ENCODE data around the gene NECTIN4. TPM values are rescaled to one million over a fixed set of nuclear protein-coding genes. Genes with fewer than 3 reads are reported as not detected.
"Not testable (repeated sequence)": the region's sequence is repeated elsewhere in the genome, so short reads cannot be mapped to it uniquely, and the experiment has no call there.

NECTIN4 gene
- total RNA-seq, 1 donor from 2014 or later: not detected

DNA sequence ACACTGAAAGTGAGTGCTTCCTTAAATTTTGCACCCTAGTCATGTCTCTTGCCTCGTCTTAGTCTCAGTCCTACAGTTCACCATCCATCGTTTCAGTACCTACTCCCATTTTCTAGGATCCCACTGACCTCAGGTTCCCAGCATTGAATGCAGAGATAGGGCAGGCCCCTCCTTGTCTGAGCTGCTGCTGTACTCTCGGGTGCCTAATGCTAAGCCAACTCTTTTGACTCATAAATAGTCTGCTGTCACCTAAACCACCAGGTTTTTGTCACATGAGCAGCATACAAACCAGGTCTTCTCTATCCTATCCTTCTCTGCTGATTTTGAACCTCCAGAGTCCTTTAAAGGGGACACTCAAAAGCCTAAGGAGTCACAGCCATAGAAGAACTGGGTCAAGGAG is 22.7 kb downstream of the NECTIN4 start:
- intact Hi-C loops (cut with micrococcal nuclease): loop anchor here (5.0 kb wide), 1 partner anchor 301 kb away; the partner anchor contains the start of gene CFAP126

DNA sequence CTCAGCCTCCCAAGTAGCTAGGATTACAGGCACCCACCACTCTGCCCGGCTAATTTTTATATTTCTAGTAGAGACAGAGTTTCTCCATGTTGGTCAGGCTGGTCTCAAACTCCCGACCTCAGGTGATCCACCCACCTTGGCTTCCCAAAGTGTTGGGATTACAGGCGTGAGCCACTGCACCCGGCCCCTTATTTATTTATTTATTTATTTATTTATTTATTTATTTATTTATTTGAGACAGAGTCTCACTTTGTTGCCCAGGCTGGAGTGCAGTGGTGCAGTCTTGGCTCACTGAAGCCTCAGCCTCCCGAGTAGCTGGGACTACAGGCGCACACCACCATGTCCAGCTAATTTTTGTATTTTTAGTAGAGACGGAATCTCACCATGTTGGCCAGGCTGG is 23.7 kb downstream of the NECTIN4 start:
- DNase-seq; ATAC-seq (ENCODE audit: low read depth); H3K27ac Mint-ChIP-seq; H3K4me3 Mint-ChIP-seq; H3K27me3 Mint-ChIP-seq; H3K9me3 Mint-ChIP-seq: not testable (repeated sequence)
- ChIA-PET POLR2A (interaction anchor here (1.5 to 9.8 kb wide), 2 partner anchors 14 to 20 kb away, joined by 8 to 285 read pairs; partner anchors contain the start of gene USF1), CTCF (interaction anchor here (1.3 kb wide), 1 partner anchor 68 kb away, joined by 4 read pairs; no protein-coding TSS in a partner anchor)
- H3K4me1 Mint-ChIP-seq: peaks cover 77% of the 10 kb centered on the region
- intact Hi-C loops (cut with micrococcal nuclease): loop anchor here (5.0 kb wide), 1 partner anchor 302 kb away; the partner anchor contains the start of gene CFAP126
- peaks cover 68% of the 10 kb centered on the region for H3K36me3 Mint-ChIP-seq (ENCODE audit: low read depth)

More for the DNA sequence above, 22.7 kb downstream of the NECTIN4 start:
- ATAC-seq (ENCODE audit: low read depth) (no peak), DNase-seq (no peak)
- ChIA-PET CTCF (interaction anchor here (6.2 kb wide), 1 partner anchor 30 kb away, joined by 95 read pairs; the partner anchor contains the start of gene KLHDC9), POLR2A (interaction anchor here (0.7 to 9.8 kb wide), 4 partner anchors 15 to 81 kb away, joined by 3 to 285 read pairs (median 6); partner anchors contain the start of genes TSTD1 and USF1)
- Mint-ChIP-seq H3K4me3 (peak overlapping the region; percentile 96), H3K9me3 (no peaks in the 10 kb centered on the region), H3K36me3 (ENCODE audit: low read depth) (peaks cover 61% of the 10 kb centered on the region), H3K27ac (peak overlapping the region; percentile 95), H3K27me3 (no peaks in the 10 kb centered on the region), H3K4me1 (peaks cover 80% of the 10 kb centered on the region)
- TF ChIP-seq, protein P1, sequence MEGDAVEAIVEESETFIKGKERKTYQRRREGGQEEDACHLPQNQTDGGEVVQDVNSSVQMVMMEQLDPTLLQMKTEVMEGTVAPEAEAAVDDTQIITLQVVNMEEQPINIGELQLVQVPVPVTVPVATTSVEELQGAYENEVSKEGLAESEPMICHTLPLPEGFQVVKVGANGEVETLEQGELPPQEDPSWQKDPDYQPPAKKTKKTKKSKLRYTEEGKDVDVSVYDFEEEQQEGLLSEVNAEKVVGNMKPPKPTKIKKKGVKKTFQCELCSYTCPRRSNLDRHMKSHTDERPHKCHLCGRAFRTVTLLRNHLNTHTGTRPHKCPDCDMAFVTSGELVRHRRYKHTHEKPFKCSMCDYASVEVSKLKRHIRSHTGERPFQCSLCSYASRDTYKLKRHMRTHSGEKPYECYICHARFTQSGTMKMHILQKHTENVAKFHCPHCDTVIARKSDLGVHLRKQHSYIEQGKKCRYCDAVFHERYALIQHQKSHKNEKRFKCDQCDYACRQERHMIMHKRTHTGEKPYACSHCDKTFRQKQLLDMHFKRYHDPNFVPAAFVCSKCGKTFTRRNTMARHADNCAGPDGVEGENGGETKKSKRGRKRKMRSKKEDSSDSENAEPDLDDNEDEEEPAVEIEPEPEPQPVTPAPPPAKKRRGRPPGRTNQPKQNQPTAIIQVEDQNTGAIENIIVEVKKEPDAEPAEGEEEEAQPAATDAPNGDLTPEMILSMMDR (IDR thresholded peaks at IDR 0.05): no peak

DNA sequence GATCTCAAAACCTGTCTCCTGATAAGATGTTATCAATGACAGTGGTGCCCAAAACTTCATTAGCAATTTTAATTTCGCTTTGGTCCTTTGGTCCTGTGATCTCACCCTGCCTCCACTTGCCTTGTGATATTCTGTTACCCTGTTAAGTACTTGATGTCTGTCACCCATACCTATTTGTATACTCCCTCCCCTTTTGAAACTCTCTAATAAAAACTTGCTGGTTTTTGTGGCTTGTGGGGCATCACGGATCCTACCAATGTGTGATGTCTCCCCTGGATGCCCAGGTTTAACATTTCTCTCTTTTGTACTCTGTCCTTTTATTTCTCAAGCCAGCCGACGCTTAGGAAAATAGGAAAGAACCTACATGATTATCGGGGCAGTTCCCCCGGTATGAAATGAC is 25.4 kb downstream of the NECTIN4 start:
- H3K9me3 Mint-ChIP-seq; H3K27me3 Mint-ChIP-seq; H3K4me3 Mint-ChIP-seq; CTCF ChIA-PET; intact Hi-C loops (cut with micrococcal nuclease); DNase-seq; ATAC-seq (ENCODE audit: low read depth): not testable (repeated sequence)
- H3K36me3 Mint-ChIP-seq (ENCODE audit: low read depth): peaks cover 74% of the 10 kb centered on the region
- POLR2A ChIA-PET: interaction anchor here (0.8 to 9.8 kb wide), 2 partner anchors 18 to 48 kb away, joined by 14 to 285 read pairs; partner anchors contain the start of gene USF1
- H3K27ac Mint-ChIP-seq: peak overlapping the region; percentile 31
- peaks cover 78% of the 10 kb centered on the region for H3K4me1 Mint-ChIP-seq

DNA sequence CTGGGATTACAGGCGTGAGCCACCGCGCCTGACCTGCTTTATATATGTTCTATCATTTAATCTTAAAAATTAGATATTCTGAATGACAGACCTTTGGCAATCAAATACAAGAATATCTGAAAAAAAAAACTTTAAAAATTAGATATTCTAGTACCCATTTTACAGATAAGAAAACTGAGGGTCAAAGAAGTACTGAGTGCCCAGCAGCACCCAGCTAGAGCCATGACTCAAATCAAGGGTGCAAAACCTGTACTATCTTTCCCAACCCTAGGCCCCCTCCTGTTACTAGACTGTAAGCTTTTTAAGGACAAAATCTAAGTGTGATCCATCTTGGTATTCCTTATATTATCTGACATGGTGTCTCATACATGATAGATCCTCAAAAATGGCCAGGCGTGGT is 27.9 kb downstream of the NECTIN4 start:
- ChIA-PET POLR2A (interaction anchor here (2.7 to 2.9 kb wide), 2 partner anchors 8 to 16 kb away, joined by 9 to 20 read pairs; partner anchors contain the start of genes ARHGAP30 and USF1), CTCF (no interaction called here)
- DNase-seq: no peak
- no peak for ATAC-seq (ENCODE audit: low read depth)
- TF ChIP-seq, protein P1 (IDR thresholded peaks at IDR 0.05): no peak
- H3K36me3 Mint-ChIP-seq (ENCODE audit: low read depth): peaks cover 68% of the 10 kb centered on the region
- H3K4me3 Mint-ChIP-seq: no peak overlapping the region
- no peaks in the 10 kb centered on the region for H3K27me3 Mint-ChIP-seq
- no peak overlapping the region for H3K27ac Mint-ChIP-seq
- peaks cover 59% of the 10 kb centered on the region for H3K4me1 Mint-ChIP-seq
- intact Hi-C loops (cut with micrococcal nuclease): no loop called here
- H3K9me3 Mint-ChIP-seq: no peaks in the 10 kb centered on the region

DNA sequence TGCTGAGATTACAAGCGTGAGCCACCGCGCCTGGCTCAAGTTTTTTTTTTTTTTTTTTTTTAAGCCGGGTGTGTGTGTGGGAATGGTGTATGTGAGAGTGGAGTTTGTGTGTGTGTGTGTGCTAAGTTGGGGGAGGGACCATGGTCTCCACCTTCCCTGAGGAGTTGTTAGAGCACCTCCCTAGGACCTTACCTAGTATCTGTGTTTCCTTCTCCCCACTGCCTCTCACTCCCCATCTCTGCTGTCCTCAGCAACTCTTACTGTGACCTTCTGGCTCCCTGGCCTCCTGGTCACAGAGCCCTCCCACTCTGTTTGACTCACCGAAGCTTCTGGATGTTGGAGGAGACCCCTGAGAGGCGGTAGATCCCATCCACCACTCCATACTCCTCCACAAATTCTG is 30.1 kb downstream of the NECTIN4 start:
- no peak for ATAC-seq (ENCODE audit: low read depth)
- CTCF ChIA-PET: no interaction called here
- no peaks in the 10 kb centered on the region for H3K27me3 Mint-ChIP-seq
- POLR2A ChIA-PET: interaction anchor here (0.7 to 2.9 kb wide), 3 partner anchors 10 to 248 kb away, joined by 3 to 20 read pairs (median 9); partner anchors contain the start of genes ARHGAP30 and USF1
- no peak for DNase-seq
- no peak overlapping the region for H3K4me3 Mint-ChIP-seq
- H3K36me3 Mint-ChIP-seq (ENCODE audit: low read depth): peaks cover 73% of the 10 kb centered on the region
- H3K4me1 Mint-ChIP-seq: peaks cover 41% of the 10 kb centered on the region
- TF ChIP-seq, protein P1 (IDR thresholded peaks at IDR 0.05): no peak
- intact Hi-C loops (cut with micrococcal nuclease): no loop called here
- H3K27ac Mint-ChIP-seq: peak overlapping the region; percentile 6
- H3K9me3 Mint-ChIP-seq: no peaks in the 10 kb centered on the region

DNA sequence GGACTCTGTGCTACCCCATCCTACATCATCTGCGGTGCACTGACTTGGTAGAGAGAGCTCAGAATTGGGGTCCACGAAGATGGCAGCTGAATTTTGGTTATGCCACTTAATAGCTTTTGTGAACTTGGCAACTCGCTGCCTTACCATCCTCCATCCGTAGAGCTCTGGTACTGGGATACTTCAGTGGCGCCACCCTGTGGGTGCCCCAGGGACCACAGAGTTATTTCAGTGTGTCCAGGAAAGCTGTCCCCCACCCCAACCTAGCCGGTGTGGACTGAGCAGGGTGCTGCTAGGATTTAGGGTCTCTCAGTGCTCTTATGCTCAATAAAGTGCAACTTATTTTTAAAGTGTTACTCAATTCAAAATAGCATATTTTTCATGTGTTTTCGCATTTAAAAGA is 34.6 kb downstream of the NECTIN4 start:
- ATAC-seq (ENCODE audit: low read depth): no peak
- H3K9me3 Mint-ChIP-seq: no peaks in the 10 kb centered on the region
- peaks cover 79% of the 10 kb centered on the region for H3K36me3 Mint-ChIP-seq (ENCODE audit: low read depth)
- ChIA-PET CTCF (interaction anchor here (0.7 kb wide), 1 partner anchor 43 kb away, joined by 3 read pairs; the partner anchor contains the start of gene KLHDC9), POLR2A (interaction anchor here (0.7 kb wide), 1 partner anchor 10 kb away, joined by 4 read pairs; no protein-coding TSS in a partner anchor)
- H3K4me1 Mint-ChIP-seq: peaks cover 10% of the 10 kb centered on the region
- TF ChIP-seq, protein P1 (IDR thresholded peaks at IDR 0.05): no peak
- DNase-seq: no peak
- H3K4me3 Mint-ChIP-seq: no peak overlapping the region
- intact Hi-C loops (cut with micrococcal nuclease): no loop called here
- H3K27ac Mint-ChIP-seq: no peak overlapping the region
- no peaks in the 10 kb centered on the region for H3K27me3 Mint-ChIP-seq
